ENCODE measurements around the gene NCKAP5.

The NCKAP5 gene

GRCh38 chr2:133286326-133286922, 281.8 kb downstream of the NCKAP5 start:
- H3K4me1 ChIP-seq (ENCODE audit: control insufficient read depth, insufficient read depth, low read length, unreplicated experiment) = peaks cover 18% of the 10 kb centered on the region
- H3K4me3 ChIP-seq (ENCODE audit: low read depth, low read length) = no peak overlapping the region
- H3K27ac ChIP-seq (ENCODE audit: low read depth, low read length) = peak overlapping the region; percentile 70; the same call in 1 of the 2 replicates
- no peaks in the 10 kb centered on the region for H3K27me3 ChIP-seq (ENCODE audit: insufficient read depth, low read length)
- no peaks in the 10 kb centered on the region for H3K79me2 ChIP-seq (ENCODE audit: control insufficient read depth, insufficient read depth, low read length, unreplicated experiment)
- no peak overlapping the region for H2AFZ ChIP-seq (ENCODE audit: low read length, unreplicated experiment)
- H3K36me3 ChIP-seq (ENCODE audit: insufficient read depth, low read length) = no peaks in the 10 kb centered on the region

DNA sequence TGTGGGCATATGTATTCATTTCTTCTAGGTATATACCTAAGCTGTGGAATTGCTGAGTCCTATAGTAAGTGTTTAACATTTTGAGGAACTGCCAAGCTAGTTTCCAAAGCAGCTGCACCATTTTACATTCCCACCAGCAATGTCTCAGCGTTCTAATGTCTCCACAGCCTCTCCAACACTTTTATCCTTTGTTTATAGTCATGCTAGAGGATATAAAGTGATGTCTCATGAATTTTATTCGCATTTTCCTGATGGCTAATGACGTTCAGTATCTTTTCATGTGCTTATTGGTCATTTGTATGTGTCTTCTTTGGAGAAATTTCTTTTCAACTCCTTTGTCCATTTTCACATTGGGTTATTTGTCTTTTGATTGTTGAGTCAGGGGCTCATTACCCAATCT, 295.2 kb downstream of the NCKAP5 start:
- Histone ChIP-seq H3K36me3 (ENCODE audit: insufficient read depth, low read length) (no peaks in the 10 kb centered on the region), H3K27me3 (ENCODE audit: insufficient read depth, low read length) (no peaks in the 10 kb centered on the region), H3K27ac (ENCODE audit: low read depth, low read length) (no peak overlapping the region)

DNA sequence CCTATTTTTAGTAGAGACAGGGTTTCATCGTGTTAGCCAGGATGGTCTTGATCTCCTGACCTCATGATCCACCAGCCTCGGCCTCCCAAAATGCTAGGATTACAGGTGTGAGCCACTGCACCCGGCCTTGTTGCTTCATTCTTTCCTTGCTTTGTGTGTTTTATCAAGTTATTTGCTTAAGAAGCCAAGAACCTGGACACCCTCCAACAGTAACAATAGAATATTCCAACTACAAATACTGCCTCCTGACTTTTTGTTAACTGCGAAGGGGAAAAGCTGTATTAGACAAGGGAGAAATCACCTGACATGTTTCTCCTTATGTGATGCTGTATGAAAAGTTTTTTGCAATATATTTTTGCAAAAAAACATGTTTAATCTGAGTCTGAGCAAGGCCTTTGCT, 297.2 kb downstream of the NCKAP5 start:
- H3K27ac ChIP-seq (ENCODE audit: low read depth, low read length) = no peak overlapping the region

More for the DNA sequence above, 295.2 kb downstream of the NCKAP5 start:
- no peaks in the 10 kb centered on the region for H3K4me1 ChIP-seq (ENCODE audit: control insufficient read depth, insufficient read depth, low read length, unreplicated experiment)
- H3K4me3 ChIP-seq (ENCODE audit: low read depth, low read length) = no peak overlapping the region
- no peaks in the 10 kb centered on the region for H3K79me2 ChIP-seq (ENCODE audit: control insufficient read depth, insufficient read depth, low read length, unreplicated experiment)
- no peak overlapping the region for H2AFZ ChIP-seq (ENCODE audit: low read length, unreplicated experiment)

GRCh38 chr2:133270550-133270949, 297.7 kb downstream of the NCKAP5 start:
- H3K36me3 ChIP-seq (ENCODE audit: insufficient read depth, low read length) = no peaks in the 10 kb centered on the region
- no peak overlapping the region for H3K4me3 ChIP-seq (ENCODE audit: low read depth, low read length)
- H3K27ac ChIP-seq (ENCODE audit: low read depth, low read length) = no peak overlapping the region
- H3K27me3 ChIP-seq (ENCODE audit: insufficient read depth, low read length) = no peaks in the 10 kb centered on the region
- H3K79me2 ChIP-seq (ENCODE audit: control insufficient read depth, insufficient read depth, low read length, unreplicated experiment) = no peaks in the 10 kb centered on the region
- H2AFZ ChIP-seq (ENCODE audit: low read length, unreplicated experiment) = no peak overlapping the region
- peaks cover 4% of the 10 kb centered on the region for H3K4me1 ChIP-seq (ENCODE audit: control insufficient read depth, insufficient read depth, low read length, unreplicated experiment)

More for the DNA sequence above, 297.2 kb downstream of the NCKAP5 start:
- Histone ChIP-seq H3K4me1 (ENCODE audit: control insufficient read depth, insufficient read depth, low read length, unreplicated experiment) (peaks cover 4% of the 10 kb centered on the region), H3K79me2 (ENCODE audit: control insufficient read depth, insufficient read depth, low read length, unreplicated experiment) (no peaks in the 10 kb centered on the region), H3K36me3 (ENCODE audit: insufficient read depth, low read length) (no peaks in the 10 kb centered on the region), H3K27me3 (ENCODE audit: insufficient read depth, low read length) (no peaks in the 10 kb centered on the region), H2AFZ (ENCODE audit: low read length, unreplicated experiment) (no peak overlapping the region), H3K4me3 (ENCODE audit: low read depth, low read length) (no peak overlapping the region)

GRCh38 chr2:133266926-133267590, 301.2 kb downstream of the NCKAP5 start:
- no peak overlapping the region for H3K27ac ChIP-seq (ENCODE audit: low read depth, low read length)
- peaks cover 4% of the 10 kb centered on the region for H3K4me1 ChIP-seq (ENCODE audit: control insufficient read depth, insufficient read depth, low read length, unreplicated experiment)
- no peaks in the 10 kb centered on the region for H3K27me3 ChIP-seq (ENCODE audit: insufficient read depth, low read length)
- H2AFZ ChIP-seq (ENCODE audit: low read length, unreplicated experiment) = peak overlapping the region; percentile 83
- peak overlapping the region; percentile 79 for H3K4me3 ChIP-seq (ENCODE audit: low read depth, low read length)
- H3K36me3 ChIP-seq (ENCODE audit: insufficient read depth, low read length) = no peaks in the 10 kb centered on the region
- H3K79me2 ChIP-seq (ENCODE audit: control insufficient read depth, insufficient read depth, low read length, unreplicated experiment) = no peaks in the 10 kb centered on the region

GRCh38 chr2:133266041-133266925, 302.0 kb downstream of the NCKAP5 start:
- Histone ChIP-seq H3K79me2 (ENCODE audit: control insufficient read depth, insufficient read depth, low read length, unreplicated experiment) (no peaks in the 10 kb centered on the region), H3K36me3 (ENCODE audit: insufficient read depth, low read length) (no peaks in the 10 kb centered on the region), H3K27me3 (ENCODE audit: insufficient read depth, low read length) (no peaks in the 10 kb centered on the region), H3K4me1 (ENCODE audit: control insufficient read depth, insufficient read depth, low read length, unreplicated experiment) (peaks cover 4% of the 10 kb centered on the region), H3K4me3 (ENCODE audit: low read depth, low read length) (peak overlapping the region; percentile 79), H2AFZ (ENCODE audit: low read length, unreplicated experiment) (peak overlapping the region; percentile 83), H3K27ac (ENCODE audit: low read depth, low read length) (no peak overlapping the region)

DNA sequence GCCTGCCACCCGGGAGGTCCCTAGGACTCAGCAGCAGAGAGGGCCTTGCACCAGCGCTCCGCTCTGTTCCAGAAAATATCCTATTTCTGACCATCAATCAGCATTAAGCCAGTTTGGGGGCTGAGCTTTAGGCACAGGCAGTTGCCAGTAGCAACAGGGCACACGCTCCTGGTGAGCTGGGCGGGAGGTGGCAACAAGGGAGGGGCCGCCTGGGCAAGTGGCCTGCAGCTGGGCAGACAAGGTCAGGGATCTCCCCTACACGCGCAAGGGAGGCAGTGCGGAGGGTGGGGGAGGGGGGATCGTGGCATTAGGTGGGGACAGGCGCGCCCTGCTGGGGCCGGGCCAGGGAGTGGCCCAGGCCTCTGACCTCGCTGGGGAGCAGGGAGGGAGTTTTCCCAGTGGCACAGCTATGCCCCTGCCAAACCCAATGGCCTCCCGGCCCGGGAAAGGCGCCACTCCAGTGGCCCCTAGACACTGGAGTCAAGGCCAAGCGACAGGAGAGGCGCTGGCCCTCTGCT, 302.8 kb downstream of the NCKAP5 start:
- Histone ChIP-seq H3K4me3 (ENCODE audit: low read depth, low read length) (peak overlapping the region; percentile 79), H3K79me2 (ENCODE audit: control insufficient read depth, insufficient read depth, low read length, unreplicated experiment) (no peaks in the 10 kb centered on the region), H3K36me3 (ENCODE audit: insufficient read depth, low read length) (no peaks in the 10 kb centered on the region), H3K27ac (ENCODE audit: low read depth, low read length) (no peak overlapping the region), H3K27me3 (ENCODE audit: insufficient read depth, low read length) (no peaks in the 10 kb centered on the region), H2AFZ (ENCODE audit: low read length, unreplicated experiment) (no peak overlapping the region), H3K4me1 (ENCODE audit: control insufficient read depth, insufficient read depth, low read length, unreplicated experiment) (peaks cover 4% of the 10 kb centered on the region)

DNA sequence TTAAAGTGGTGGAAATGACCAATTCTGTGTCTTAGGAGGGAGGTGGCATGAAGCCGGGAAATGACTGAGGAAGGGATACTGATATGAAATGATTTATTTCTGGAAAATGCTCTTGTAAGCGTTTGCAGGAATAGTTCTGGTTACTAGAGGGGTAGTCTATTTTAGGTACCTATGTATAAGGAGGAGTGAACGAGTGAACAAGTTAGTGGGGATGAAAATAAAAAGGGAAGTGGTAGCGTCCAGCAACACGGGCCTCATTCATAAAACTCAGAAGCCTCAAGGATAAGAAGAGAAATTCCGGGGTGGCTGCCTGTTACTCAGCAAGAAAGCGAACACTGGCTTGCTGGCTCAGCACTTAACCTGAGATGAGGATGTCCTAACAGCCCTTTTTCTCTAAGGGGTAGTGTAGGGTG, 303.3 kb downstream of the NCKAP5 start:
- H3K4me3 ChIP-seq (ENCODE audit: low read depth, low read length) = no peak overlapping the region
- H3K4me1 ChIP-seq (ENCODE audit: control insufficient read depth, insufficient read depth, low read length, unreplicated experiment) = peaks cover 4% of the 10 kb centered on the region
- H3K36me3 ChIP-seq (ENCODE audit: insufficient read depth, low read length) = no peaks in the 10 kb centered on the region
- no peak overlapping the region for H2AFZ ChIP-seq (ENCODE audit: low read length, unreplicated experiment)
- H3K79me2 ChIP-seq (ENCODE audit: control insufficient read depth, insufficient read depth, low read length, unreplicated experiment) = no peaks in the 10 kb centered on the region
- H3K27ac ChIP-seq (ENCODE audit: low read depth, low read length) = no peak overlapping the region
- H3K27me3 ChIP-seq (ENCODE audit: insufficient read depth, low read length) = no peaks in the 10 kb centered on the region

DNA sequence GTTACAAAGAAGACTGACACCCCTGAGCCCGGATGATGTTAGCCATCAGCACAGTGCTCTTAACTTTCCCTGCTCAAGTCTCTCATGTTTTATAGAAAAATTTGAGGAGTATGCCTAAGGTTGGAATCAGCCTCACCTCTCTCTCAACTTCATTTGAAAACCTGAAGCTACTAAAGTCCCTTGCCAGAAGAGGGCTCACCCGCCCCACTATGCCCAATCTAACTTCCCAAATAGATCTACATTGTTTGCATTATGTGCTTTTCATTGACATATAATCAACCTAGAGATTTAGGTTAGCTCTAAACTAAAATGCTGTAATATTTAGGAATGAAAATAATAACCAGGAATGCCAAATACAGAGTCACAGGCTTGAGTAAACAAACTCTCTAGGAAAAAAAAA, 305.4 kb downstream of the NCKAP5 start:
- Histone ChIP-seq H2AFZ (ENCODE audit: low read length, unreplicated experiment) (no peak overlapping the region), H3K27ac (ENCODE audit: low read depth, low read length) (no peak overlapping the region), H3K27me3 (ENCODE audit: insufficient read depth, low read length) (no peaks in the 10 kb centered on the region), H3K36me3 (ENCODE audit: insufficient read depth, low read length) (no peaks in the 10 kb centered on the region), H3K4me1 (ENCODE audit: control insufficient read depth, insufficient read depth, low read length, unreplicated experiment) (peaks cover 4% of the 10 kb centered on the region), H3K4me3 (ENCODE audit: low read depth, low read length) (no peak overlapping the region), H3K79me2 (ENCODE audit: control insufficient read depth, insufficient read depth, low read length, unreplicated experiment) (no peaks in the 10 kb centered on the region)

GRCh38 chr2:133255360-133255759, 312.9 kb downstream of the NCKAP5 start:
- Histone ChIP-seq H2AFZ (ENCODE audit: low read length, unreplicated experiment) (no peak overlapping the region), H3K79me2 (ENCODE audit: control insufficient read depth, insufficient read depth, low read length, unreplicated experiment) (no peaks in the 10 kb centered on the region), H3K4me3 (ENCODE audit: low read depth, low read length) (no peak overlapping the region), H3K36me3 (ENCODE audit: insufficient read depth, low read length) (no peaks in the 10 kb centered on the region), H3K27me3 (ENCODE audit: insufficient read depth, low read length) (no peaks in the 10 kb centered on the region), H3K27ac (ENCODE audit: low read depth, low read length) (no peak overlapping the region), H3K4me1 (ENCODE audit: control insufficient read depth, insufficient read depth, low read length, unreplicated experiment) (no peaks in the 10 kb centered on the region)

All from ACC112 (cell line).